HepG2 (cell line): ENCODE results near the gene KRTAP5-8. TPM values are rescaled to one million over a fixed set of nuclear protein-coding genes. Genes with fewer than 3 reads are reported as not detected.
A peak's percentile ranks its signal among the peaks of the same experiment; 100 is the strongest.
"Not testable (repeated sequence)": the region's sequence is repeated elsewhere in the genome, so short reads cannot be mapped to it uniquely, and the experiment has no call there.

Source experiments
- ATAC-seq: fragments of 200-7000 bp; cut with Tn5 transposase; 3 replicates; pipeline ENCODE4 v1.9.1; 2020; ENCODE audit warnings: mild to moderate bottlenecking, moderate library complexity
- BruUV-seq: library from RNA; stranded (reverse); fragments of 400-500 nt; replicated peaks from 2 replicates; lab custom pipeline; 2021; lab: Mats Ljungman, UMichigan
- CTCF ChIA-PET: fragments of 300-600 bp; formaldehyde crosslinking; extraction: SDS; loops from one replicate; lab custom pipeline; 2021; ENCODE audit warnings: low total read pairs, inconsistent platforms, low intra/inter-chr PET ratio; lab: Yijun Ruan, JAX
- POLR2A ChIA-PET: fragments of 350-600 bp; sonication (Branson Sonifier 250); formaldehyde crosslinking; loops from one replicate; lab custom pipeline; 2020; ENCODE audit warnings: antibody characterized with exemption, inconsistent platforms; lab: Yijun Ruan, JAX
- DNase-seq: peaks from one replicate; pipeline ENCODE4 v3.0.0-alpha.2; 2015; ENCODE audit warnings: low spot score
- FAIRE-seq: peaks from 3 replicates; lab custom pipeline; 2011; peaks lifted over from hg19 to GRCh38; lab: Jason Lieb, UNC
- H2AFZ ChIP-seq: one replicate; pipeline ENCODE4 v1.6.1; 2011; ENCODE audit warnings: low read length, inconsistent platforms
- H3K27ac ChIP-seq: fragments of 300-600 bp; 3 replicates; pipeline ENCODE4 v1.8.0; 2011; ENCODE audit warnings: mixed run types, mild to moderate bottlenecking, mixed read lengths, low read length, inconsistent platforms; ENCODE audit not compliant: insufficient read depth; ENCODE audit errors: extremely low read length
- H3K27me3 ChIP-seq, 2 experiments: fragments of 200-600 bp in 1 of 2; 2 replicates in 1 of 2; 3 replicates in 1 of 2; pipeline versions ENCODE4 v1.6.0 to v1.8.0; 2011; ENCODE audit warnings: low read length in 2 of 2, mild to moderate bottlenecking in 2 of 2, moderate library complexity in 2 of 2, inconsistent platforms in 1 of 2; ENCODE audit not compliant: insufficient read depth in 2 of 2, control insufficient read depth in 1 of 2
- H3K36me3 ChIP-seq, 2 experiments: fragments of 200-600 bp in 1 of 2; replicated peaks in 1 of 2; 2 replicates in 1 of 2; 3 replicates in 1 of 2; pipeline versions ENCODE4 v1.5.1 to v1.8.0; 2011; ENCODE audit warnings: low read length in 2 of 2, inconsistent platforms in 1 of 2; ENCODE audit not compliant: insufficient read depth in 2 of 2, control insufficient read depth in 1 of 2
- H3K4me1 ChIP-seq: 2 replicates; pipeline ENCODE4 v1.5.1; 2012; ENCODE audit warnings: low read length, inconsistent platforms; ENCODE audit not compliant: insufficient read depth
- H3K4me2 ChIP-seq: 2 replicates; pipeline ENCODE4 v1.6.0; 2011; ENCODE audit warnings: low read depth, low read length, inconsistent platforms
- H3K4me3 ChIP-seq, 3 experiments: fragments of 200-600 bp in 1 of 3; sonication (generic), shearing (Covaris generic) in 1 of 3; replicated peaks in 1 of 3; 2 replicates each; pipeline ENCODE4 v1.5.1; 2011 to 2016; ENCODE audit warnings: low read length in 3 of 3, inconsistent platforms in 2 of 3, low read depth in 2 of 3, mild to moderate bottlenecking in 2 of 3, control low read depth in 1 of 3, mixed read lengths in 1 of 3; ENCODE audit not compliant: insufficient read depth in 1 of 3
- H3K79me2 ChIP-seq: one replicate; pipeline ENCODE4 v1.6.1; 2011; ENCODE audit warnings: low read length, inconsistent platforms; ENCODE audit not compliant: insufficient read depth
- H3K9ac ChIP-seq: 2 replicates; pipeline ENCODE4 v1.6.0; 2011; ENCODE audit warnings: mild to moderate bottlenecking, low read depth, low read length, inconsistent platforms; ENCODE audit not compliant: insufficient read depth
- H3K9me3 ChIP-seq: 2 replicates; pipeline ENCODE4 v1.5.1; 2012; ENCODE audit warnings: mild to moderate bottlenecking, low read length
- H4K20me1 ChIP-seq: 2 replicates; pipeline ENCODE4 v1.6.0; 2011; ENCODE audit warnings: inconsistent platforms, mild to moderate bottlenecking, low read length, moderate library complexity; ENCODE audit not compliant: insufficient read depth
- ATF7 ChIP-seq, 2 experiments: fragments of 450-650 bp in 1 of 2; sonication (generic) in 1 of 2; formaldehyde crosslinking in 1 of 2; IDR thresholded peaks; 2 replicates each; pipeline versions ENCODE4 v1.4.0 to v1.6.1; 2016 to 2020; ENCODE audit warnings: antibody characterized with exemption in 1 of 2, mild to moderate bottlenecking in 1 of 2, missing genetic modification reagents in 1 of 2
- DR1 ChIP-seq: sonication (generic); formaldehyde crosslinking; IDR thresholded peaks from 2 replicates; pipeline ENCODE4 v1.8.0; 2021; ENCODE audit warnings: mild to moderate bottlenecking, missing genetic modification reagents, inconsistent platforms
- LCORL ChIP-seq, 2 experiments: fragments of 450-650 bp in 1 of 2; sonication (generic) in 1 of 2; formaldehyde crosslinking in 1 of 2; IDR thresholded peaks; 2 replicates each; pipeline versions ENCODE4 v1.5.0 to v1.6.1; 2017 to 2020; ENCODE audit warnings: antibody characterized with exemption in 1 of 2, missing genetic modification reagents in 1 of 2
- NBN ChIP-seq: fragments of 450-650 bp; conservative IDR thresholded peaks from 2 replicates; pipeline ENCODE4 v1.6.1; 2017
- RAD51 ChIP-seq: fragments of 450-650 bp; IDR thresholded peaks from 2 replicates; pipeline ENCODE4 v1.6.1; 2016; ENCODE audit warnings: borderline replicate concordance
- STAG1 ChIP-seq: sonication (generic); formaldehyde crosslinking; IDR thresholded peaks from 2 replicates; pipeline ENCODE4 v1.4.0; 2020; ENCODE audit warnings: missing genetic modification reagents
- ZBTB43 ChIP-seq: sonication (generic); formaldehyde crosslinking; conservative IDR thresholded peaks from 2 replicates; pipeline ENCODE4 v1.4.0; 2020; ENCODE audit warnings: missing genetic modification reagents
- ZBTB8A ChIP-seq: sonication (generic); formaldehyde crosslinking; IDR thresholded peaks from 2 replicates; pipeline ENCODE4 v1.4.0; 2020; ENCODE audit warnings: mild to moderate bottlenecking, low read depth, missing genetic modification reagents, borderline replicate concordance
- ZNF282 ChIP-seq: fragments of 450-650 bp; IDR thresholded peaks from 2 replicates; pipeline ENCODE4 v1.6.1; 2018; ENCODE audit not compliant: partially characterized antibody
- ZNF501 ChIP-seq: sonication (generic); formaldehyde crosslinking; IDR thresholded peaks from 2 replicates; pipeline ENCODE4 v1.5.1; 2020; ENCODE audit warnings: mild to moderate bottlenecking, moderate library complexity, missing genetic modification reagents
- ZNF674 ChIP-seq: sonication (generic); formaldehyde crosslinking; IDR thresholded peaks from 2 replicates; pipeline ENCODE4 v1.5.0; 2020; ENCODE audit warnings: low read depth, mild to moderate bottlenecking, missing genetic modification reagents
- ZNF724P ChIP-seq: sonication (generic); formaldehyde crosslinking; IDR thresholded peaks from 2 replicates; pipeline ENCODE4 v1.8.0; 2022; ENCODE audit warnings: missing genetic modification reagents, borderline replicate concordance
- ZNF841 ChIP-seq: sonication (generic); formaldehyde crosslinking; IDR thresholded peaks from 2 replicates; pipeline ENCODE4 v1.8.1; 2023; ENCODE audit warnings: missing genetic modification reagents, borderline replicate concordance
- WGBS: methylation state at CpG from one replicate; pipeline ENCODE4 v1.1.6; 2017; ENCODE audit warnings: low lambda C conversion rate; 5-methylcytosine and 5-hydroxymethylcytosine counted together
- in situ Hi-C: cut with HindIII; loops from 2 replicates; pipeline ENCODE4 v1.10.0; 2017; ENCODE audit warnings: low pct_unique_long_range_greater_than_20kb; ENCODE audit not compliant: extremely low pct_ligation_motif_present
- intact Hi-C: fragments of 100-400 bp; cut with micrococcal nuclease; formaldehyde crosslinking; loops from one replicate; pipeline ENCODE4 v1.10.0; 2022; ENCODE audit not compliant: unreplicated experiment
- polyA plus RNA-seq, 8 experiments: library from polyadenylated mRNA; depleted of rRNA in 3 of 8; stranded (reverse) in 7 of 8; unstranded in 1 of 8; fragments of >200 nt; fragmentation: Illumina TruSeq in 4 of 8; extraction: Trizol in 4 of 8; gene quantifications; 2 replicates each; pipeline versions ENCODE4 v1.2.1 to v1.2.3, GENCODE V29; 2011 to 2016; ENCODE audit warnings: low read depth in 4 of 8, missing spikeins in 1 of 8, mixed read lengths in 1 of 8; ENCODE audit not compliant: insufficient read depth in 1 of 8
- total RNA-seq, 5 experiments: library from RNA; depleted of rRNA; stranded (reverse); fragments of >200 nt; fragmentation: Illumina TruSeq; extraction: Trizol; gene quantifications; 2 replicates each; pipeline ENCODE4 v1.2.3, GENCODE V29; 2016; ENCODE audit warnings: low read depth in 1 of 5
- TF ChIP-seq, protein P1 (sequence below): fragments of 450-650 bp; IDR thresholded peaks from 2 replicates; pipeline ENCODE4 v1.6.1; 2017

KRTAP5-8 gene
- total and polyA plus RNA-seq, 2 of the 13 experiments (the other 11 are each of a cell fraction or from before 2014, with no cell fraction given): 0.20 TPM; not detected in 1

- Histone ChIP-seq H3K27me3 (peaks cover 6 to 36% of the 10 kb centered on the region in 2 experiments), H3K4me3 (no peak overlapping the region), H3K27ac (no peak overlapping the region), H3K9me3 (no peaks in the 10 kb centered on the region), H2AFZ (no peak overlapping the region), H3K79me2 (no peaks in the 10 kb centered on the region), H3K4me1 (peaks cover 23% of the 10 kb centered on the region), H4K20me1 (no peaks in the 10 kb centered on the region), H3K9ac (no peak overlapping the region), H3K36me3 (no peaks in the 10 kb centered on the region), H3K4me2 (no peak overlapping the region)
- CTCF ChIA-PET: no interaction called here
- DNase-seq (no peak), ATAC-seq (no peak), FAIRE-seq (no peak)
- POLR2A ChIA-PET: no interaction called here
- in situ Hi-C loops: no loop called here
- TF ChIP-seq ZNF674 (CRISPR knock-in tag): no peak
- no peak for TF ChIP-seq STAG1
- 0 out of 2 replicates have a peak, but pooled peaks have one; percentile 26 for TF ChIP-seq ZBTB43 (CRISPR knock-in tag)
- TF ChIP-seq, protein P1, sequence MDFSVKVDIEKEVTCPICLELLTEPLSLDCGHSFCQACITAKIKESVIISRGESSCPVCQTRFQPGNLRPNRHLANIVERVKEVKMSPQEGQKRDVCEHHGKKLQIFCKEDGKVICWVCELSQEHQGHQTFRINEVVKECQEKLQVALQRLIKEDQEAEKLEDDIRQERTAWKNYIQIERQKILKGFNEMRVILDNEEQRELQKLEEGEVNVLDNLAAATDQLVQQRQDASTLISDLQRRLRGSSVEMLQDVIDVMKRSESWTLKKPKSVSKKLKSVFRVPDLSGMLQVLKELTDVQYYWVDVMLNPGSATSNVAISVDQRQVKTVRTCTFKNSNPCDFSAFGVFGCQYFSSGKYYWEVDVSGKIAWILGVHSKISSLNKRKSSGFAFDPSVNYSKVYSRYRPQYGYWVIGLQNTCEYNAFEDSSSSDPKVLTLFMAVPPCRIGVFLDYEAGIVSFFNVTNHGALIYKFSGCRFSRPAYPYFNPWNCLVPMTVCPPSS: 0 out of 2 replicates have a peak, but pooled peaks have one; percentile 53
- TF ChIP-seq LCORL (IDR thresholded peaks at IDR 0.05): 0 out of 2 replicates have a peak, but pooled peaks have one; percentile 36
- TF ChIP-seq LCORL (CRISPR knock-in tag; IDR thresholded peaks at IDR 0.05): no peak
- TF ChIP-seq ZNF841 (CRISPR knock-in tag): no peak
- TF ChIP-seq ZNF724P (CRISPR knock-in tag): no peak
- TF ChIP-seq ZNF282: peak; percentile 19
- no peak for TF ChIP-seq DR1
- TF ChIP-seq RAD51: 0 out of 2 replicates have a peak, but pooled peaks have one; percentile 16
- 0 out of 2 replicates have a peak, but pooled peaks have one; percentile 32 for TF ChIP-seq NBN
- no peak for TF ChIP-seq ZBTB8A
- no peak for TF ChIP-seq ZNF501
- TF ChIP-seq ATF7 (IDR thresholded peaks at IDR 0.05): 0 out of 2 replicates have a peak, but pooled peaks have one; percentile 6
- TF ChIP-seq ATF7 (CRISPR knock-in tag; IDR thresholded peaks at IDR 0.05): no peak
- WGBS: 48% methylated on average over 7 of the region's 7 CpGs
- intact Hi-C loops: no loop called here
- BruUV-seq: no TSS peak
These were observed 39.7 kb downstream of the KRTAP5-8 start for GRCh38 chr11:71577469-71578004.

DNA sequence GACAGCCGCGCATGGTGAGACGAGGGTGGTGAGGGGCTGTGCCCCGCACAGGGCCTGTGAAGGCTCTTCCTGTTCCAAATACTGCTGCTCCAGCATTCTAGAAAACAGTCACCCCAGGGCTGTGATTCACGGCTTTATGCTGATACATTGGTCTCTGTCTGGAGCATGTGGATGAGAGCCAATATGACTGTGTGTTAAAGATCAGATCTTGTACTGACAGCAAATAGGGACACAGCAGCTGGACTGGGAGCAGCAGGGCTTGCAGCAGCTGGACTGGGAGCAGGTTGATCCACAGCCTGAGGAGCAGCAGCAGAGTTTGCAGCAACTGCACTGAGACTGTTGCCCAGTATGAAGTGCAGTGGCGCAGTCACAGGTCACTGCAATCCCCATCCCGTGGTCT lies 41.7 kb downstream of the KRTAP5-8 start:
- POLR2A ChIA-PET: interaction anchor here (1.0 kb wide), 1 partner anchor 10 kb away, joined by 5 read pairs; no protein-coding TSS in a partner anchor

More for the DNA sequence above, 41.7 kb downstream of the KRTAP5-8 start:
- H3K4me3 ChIP-seq, H3K9ac ChIP-seq, intact Hi-C loops, H3K79me2 ChIP-seq, H3K9me3 ChIP-seq, BruUV-seq, in situ Hi-C loops, CTCF ChIA-PET, H3K27ac ChIP-seq, H3K4me2 ChIP-seq, H3K36me3 ChIP-seq, H4K20me1 ChIP-seq, DNase-seq, FAIRE-seq, H2AFZ ChIP-seq: not testable (repeated sequence)
- peak; percentile 26; the same call in 2 of the 3 replicates for ATAC-seq
- WGBS: 57% methylated on average over 4 of the region's 7 CpGs
- Histone ChIP-seq H3K27me3 (peaks cover 7 to 21% of the 10 kb centered on the region in 2 experiments; a peak in 4 of 5 replicates), H3K4me1 (peaks cover 19% of the 10 kb centered on the region)
